Measurements from ENCODE around the gene ANO4. TPM values are rescaled to one million over a fixed set of nuclear protein-coding genes. Genes with fewer than 3 reads are reported as not detected.

ANO4 gene
- total RNA-seq, 1 donor from 2014 or later = not detected

GRCh38 chr12:100993916-100994450, 199.4 kb downstream of the ANO4 start:
- Mint-ChIP-seq H3K9me3 (no peaks in the 10 kb centered on the region), H3K27ac (no peak overlapping the region), H3K36me3 (ENCODE audit: low read depth) (no peaks in the 10 kb centered on the region), H3K27me3 (ENCODE audit: low read depth) (no peaks in the 10 kb centered on the region), H3K4me3 (ENCODE audit: low read depth) (no peak overlapping the region), H3K4me1 (ENCODE audit: low read depth) (no peaks in the 10 kb centered on the region)
- DNase-seq (ENCODE audit: low spot score) = no peak
- intact Hi-C loops (cut with micrococcal nuclease) = no loop called here

GRCh38 chr12:100995201-100995600, 200.6 kb downstream of the ANO4 start:
- H3K36me3 Mint-ChIP-seq (ENCODE audit: low read depth) = no peaks in the 10 kb centered on the region
- no peaks in the 10 kb centered on the region for H3K4me1 Mint-ChIP-seq (ENCODE audit: low read depth)
- intact Hi-C loops (cut with micrococcal nuclease) = no loop called here
- no peaks in the 10 kb centered on the region for H3K27me3 Mint-ChIP-seq (ENCODE audit: low read depth)
- no peak for DNase-seq (ENCODE audit: low spot score)
- no peak overlapping the region for H3K4me3 Mint-ChIP-seq (ENCODE audit: low read depth)
- H3K9me3 Mint-ChIP-seq = no peaks in the 10 kb centered on the region
- H3K27ac Mint-ChIP-seq = no peak overlapping the region

GRCh38 chr12:100995771-100996170, 201.2 kb downstream of the ANO4 start:
- H3K9me3 Mint-ChIP-seq = no peaks in the 10 kb centered on the region
- H3K27me3 Mint-ChIP-seq (ENCODE audit: low read depth) = no peaks in the 10 kb centered on the region

GRCh38 chr12:101001669-101002068, 207.1 kb downstream of the ANO4 start:
- Mint-ChIP-seq H3K4me1 (ENCODE audit: low read depth) (no peaks in the 10 kb centered on the region), H3K9me3 (no peaks in the 10 kb centered on the region), H3K36me3 (ENCODE audit: low read depth) (no peaks in the 10 kb centered on the region), H3K27ac (no peak overlapping the region), H3K27me3 (ENCODE audit: low read depth) (no peaks in the 10 kb centered on the region), H3K4me3 (ENCODE audit: low read depth) (no peak overlapping the region)
- no peak for DNase-seq (ENCODE audit: low spot score)
- intact Hi-C loops (cut with micrococcal nuclease) = no loop called here

More at GRCh38 chr12:100995771-100996170, 201.2 kb downstream of the ANO4 start:
- intact Hi-C loops (cut with micrococcal nuclease) = no loop called here
- DNase-seq (ENCODE audit: low spot score) = no peak
- Mint-ChIP-seq H3K27ac (no peak overlapping the region), H3K4me3 (ENCODE audit: low read depth) (no peak overlapping the region), H3K4me1 (ENCODE audit: low read depth) (no peaks in the 10 kb centered on the region), H3K36me3 (ENCODE audit: low read depth) (no peaks in the 10 kb centered on the region)

- DNase-seq (ENCODE audit: low spot score) = no peak
- intact Hi-C loops (cut with micrococcal nuclease) = no loop called here
- H3K9me3 Mint-ChIP-seq = no peaks in the 10 kb centered on the region
- no peaks in the 10 kb centered on the region for H3K36me3 Mint-ChIP-seq (ENCODE audit: low read depth)
- no peaks in the 10 kb centered on the region for H3K4me1 Mint-ChIP-seq (ENCODE audit: low read depth)
- H3K27me3 Mint-ChIP-seq (ENCODE audit: low read depth) = no peaks in the 10 kb centered on the region
- H3K4me3 Mint-ChIP-seq (ENCODE audit: low read depth) = no peak overlapping the region
- H3K27ac Mint-ChIP-seq = no peak overlapping the region
Measured at GRCh38 chr12:101002696-101003419, 208.3 kb downstream of the ANO4 start.

- intact Hi-C loops (cut with micrococcal nuclease) = no loop called here
- Mint-ChIP-seq H3K36me3 (ENCODE audit: low read depth) (no peaks in the 10 kb centered on the region), H3K9me3 (peaks cover 14% of the 10 kb centered on the region), H3K4me3 (ENCODE audit: low read depth) (no peak overlapping the region), H3K27ac (no peak overlapping the region), H3K4me1 (ENCODE audit: low read depth) (no peaks in the 10 kb centered on the region), H3K27me3 (ENCODE audit: low read depth) (no peaks in the 10 kb centered on the region)
- no peak for DNase-seq (ENCODE audit: low spot score)
Measured at GRCh38 chr12:101004898-101005297, 210.3 kb downstream of the ANO4 start.

- Mint-ChIP-seq H3K9me3 (peaks cover 17% of the 10 kb centered on the region), H3K27me3 (ENCODE audit: low read depth) (no peaks in the 10 kb centered on the region), H3K4me1 (ENCODE audit: low read depth) (no peaks in the 10 kb centered on the region), H3K27ac (no peak overlapping the region), H3K4me3 (ENCODE audit: low read depth) (no peak overlapping the region), H3K36me3 (ENCODE audit: low read depth) (no peaks in the 10 kb centered on the region)
- DNase-seq (ENCODE audit: low spot score) = no peak
- intact Hi-C loops (cut with micrococcal nuclease) = no loop called here
Measured at GRCh38 chr12:101009274-101009673, 214.7 kb downstream of the ANO4 start.

- Mint-ChIP-seq H3K4me3 (ENCODE audit: low read depth) (no peak overlapping the region), H3K36me3 (ENCODE audit: low read depth) (no peaks in the 10 kb centered on the region), H3K9me3 (peaks cover 21% of the 10 kb centered on the region), H3K27me3 (ENCODE audit: low read depth) (no peaks in the 10 kb centered on the region), H3K27ac (no peak overlapping the region), H3K4me1 (ENCODE audit: low read depth) (no peaks in the 10 kb centered on the region)
- intact Hi-C loops (cut with micrococcal nuclease) = no loop called here
- DNase-seq (ENCODE audit: low spot score) = no peak
Measured at GRCh38 chr12:101010896-101011295, 216.3 kb downstream of the ANO4 start.

GRCh38 chr12:101013993-101014392, 219.4 kb downstream of the ANO4 start:
- intact Hi-C loops (cut with micrococcal nuclease) = no loop called here
- Mint-ChIP-seq H3K27me3 (ENCODE audit: low read depth) (no peaks in the 10 kb centered on the region), H3K27ac (no peak overlapping the region), H3K4me1 (ENCODE audit: low read depth) (no peaks in the 10 kb centered on the region), H3K9me3 (peaks cover 19% of the 10 kb centered on the region), H3K36me3 (ENCODE audit: low read depth) (no peaks in the 10 kb centered on the region), H3K4me3 (ENCODE audit: low read depth) (no peak overlapping the region)
- DNase-seq (ENCODE audit: low spot score) = no peak

- Mint-ChIP-seq H3K36me3 (ENCODE audit: low read depth) (no peaks in the 10 kb centered on the region), H3K9me3 (peaks cover 8% of the 10 kb centered on the region), H3K4me1 (ENCODE audit: low read depth) (no peaks in the 10 kb centered on the region), H3K4me3 (ENCODE audit: low read depth) (no peak overlapping the region), H3K27ac (no peak overlapping the region), H3K27me3 (ENCODE audit: low read depth) (no peaks in the 10 kb centered on the region)
- intact Hi-C loops (cut with micrococcal nuclease) = no loop called here
- DNase-seq (ENCODE audit: low spot score) = no peak
Measured at GRCh38 chr12:101015044-101015443, 220.5 kb downstream of the ANO4 start.

- no peaks in the 10 kb centered on the region for H3K36me3 Mint-ChIP-seq (ENCODE audit: low read depth)
- H3K9me3 Mint-ChIP-seq = peaks cover 7% of the 10 kb centered on the region
- H3K4me3 Mint-ChIP-seq (ENCODE audit: low read depth) = no peak overlapping the region
- H3K27me3 Mint-ChIP-seq (ENCODE audit: low read depth) = no peaks in the 10 kb centered on the region
- no peaks in the 10 kb centered on the region for H3K4me1 Mint-ChIP-seq (ENCODE audit: low read depth)
- DNase-seq (ENCODE audit: low spot score) = no peak
- intact Hi-C loops (cut with micrococcal nuclease) = no loop called here
- no peak overlapping the region for H3K27ac Mint-ChIP-seq
Measured at GRCh38 chr12:101018540-101018939, 224.0 kb downstream of the ANO4 start.

GRCh38 chr12:101019201-101019600, 224.6 kb downstream of the ANO4 start:
- Mint-ChIP-seq H3K36me3 (ENCODE audit: low read depth) (no peaks in the 10 kb centered on the region), H3K4me1 (ENCODE audit: low read depth) (no peaks in the 10 kb centered on the region), H3K27ac (no peak overlapping the region), H3K9me3 (peaks cover 7% of the 10 kb centered on the region), H3K4me3 (ENCODE audit: low read depth) (no peak overlapping the region), H3K27me3 (ENCODE audit: low read depth) (no peaks in the 10 kb centered on the region)
- intact Hi-C loops (cut with micrococcal nuclease) = no loop called here
- DNase-seq (ENCODE audit: low spot score) = no peak

GRCh38 chr12:101019667-101020066, 225.1 kb downstream of the ANO4 start:
- Mint-ChIP-seq H3K36me3 (ENCODE audit: low read depth) (no peaks in the 10 kb centered on the region), H3K4me3 (ENCODE audit: low read depth) (no peak overlapping the region), H3K27ac (no peak overlapping the region), H3K27me3 (ENCODE audit: low read depth) (no peaks in the 10 kb centered on the region), H3K4me1 (ENCODE audit: low read depth) (no peaks in the 10 kb centered on the region), H3K9me3 (peaks cover 7% of the 10 kb centered on the region)
- intact Hi-C loops (cut with micrococcal nuclease) = no loop called here
- DNase-seq (ENCODE audit: low spot score) = no peak

All from activated T-helper 2 cell treated with anti-CD3 and anti-CD28 coated beads, Interferon-gamma antibody, Interleukin-2, Interleukin-4, amounts not matched to agents 10 μg/mL and 5 μg/mL and 100 μg/mL, durations not matched to agents 14 hours and 24 hours and 36 hours (primary cell).